H9 (cell line): ENCODE measurements around the gene UPK3B. TPM values are rescaled to one million over a fixed set of nuclear protein-coding genes. Genes with fewer than 3 reads are reported as not detected.
"Not testable (repeated sequence)": the region's sequence is repeated elsewhere in the genome, so short reads cannot be mapped to it uniquely, and the experiment has no call there.

Experiments
- DNase-seq: peaks from one replicate; pipeline ENCODE4 v3.0.0-alpha.2; 2017
- H2AFZ ChIP-seq: one replicate; pipeline ENCODE4 v1.6.1; 2013; ENCODE audit warnings: mild to moderate bottlenecking, low read length, control low read depth, moderate library complexity
- H2AK5ac ChIP-seq: 2 replicates; pipeline ENCODE4 v1.6.1; 2013; ENCODE audit warnings: low read length, control low read depth, mixed read lengths; ENCODE audit not compliant: insufficient read length
- H2BK120ac ChIP-seq: one replicate; pipeline ENCODE4 v1.6.1; 2013; ENCODE audit warnings: low read depth, mild to moderate bottlenecking, low read length, control low read depth, inconsistent platforms; ENCODE audit not compliant: poor library complexity, severe bottlenecking
- H2BK12ac ChIP-seq: 2 replicates; pipeline ENCODE4 v1.6.1; 2013; ENCODE audit warnings: low read length, control low read depth, mixed read lengths, low read depth; ENCODE audit not compliant: insufficient read length
- H2BK15ac ChIP-seq: 2 replicates; pipeline ENCODE4 v1.6.1; 2013; ENCODE audit warnings: low read depth, low read length, control low read depth
- H2BK20ac ChIP-seq: one replicate; pipeline ENCODE4 v1.6.1; 2013; ENCODE audit warnings: low read depth, mild to moderate bottlenecking, low read length, control low read depth, inconsistent platforms; ENCODE audit not compliant: poor library complexity, severe bottlenecking
- H2BK5ac ChIP-seq: 2 replicates; pipeline ENCODE4 v1.6.1; 2013; ENCODE audit warnings: low read length, control low read depth, mixed read lengths; ENCODE audit not compliant: insufficient read length
- H3K14ac ChIP-seq: 2 replicates; pipeline ENCODE4 v1.6.1; 2013; ENCODE audit warnings: low read length, control low read depth; ENCODE audit not compliant: insufficient read depth
- H3K18ac ChIP-seq: 2 replicates; pipeline ENCODE4 v1.6.1; 2013; ENCODE audit warnings: low read depth, mild to moderate bottlenecking, mixed read lengths, low read length, control low read depth; ENCODE audit not compliant: insufficient read length
- H3K23ac ChIP-seq: 2 replicates; pipeline ENCODE4 v1.6.1; 2013; ENCODE audit warnings: low read length, control low read depth, mixed read lengths, low read depth; ENCODE audit not compliant: insufficient read length
- H3K23me2 ChIP-seq: 2 replicates; pipeline ENCODE4 v1.6.1; 2013; ENCODE audit warnings: low read depth, mild to moderate bottlenecking, mixed read lengths, low read length, control low read depth; ENCODE audit not compliant: insufficient read length, poor library complexity, severe bottlenecking
- H3K27ac ChIP-seq: 2 replicates; pipeline ENCODE4 v1.5.1; 2013; ENCODE audit warnings: low read length, control low read depth, mixed read lengths, low read depth; ENCODE audit not compliant: insufficient read length
- H3K27me3 ChIP-seq: 2 replicates; pipeline ENCODE4 v1.6.1; 2013; ENCODE audit warnings: low read length, control low read depth, inconsistent platforms; ENCODE audit not compliant: insufficient read depth
- H3K4ac ChIP-seq: 2 replicates; pipeline ENCODE4 v1.6.1; 2013; ENCODE audit warnings: low read depth, mild to moderate bottlenecking, control low read depth, inconsistent platforms, low read length, moderate library complexity
- H3K4me1 ChIP-seq: 2 replicates; pipeline ENCODE4 v1.6.1; 2013; ENCODE audit warnings: low read length, control low read depth, inconsistent platforms; ENCODE audit not compliant: insufficient read depth
- H3K4me2 ChIP-seq: 2 replicates; pipeline ENCODE4 v1.6.1; 2013; ENCODE audit warnings: low read length, control low read depth, mixed read lengths; ENCODE audit not compliant: insufficient read length, insufficient read depth
- H3K56ac ChIP-seq: 2 replicates; pipeline ENCODE4 v1.6.1; 2013; ENCODE audit warnings: low read depth, mild to moderate bottlenecking, mixed read lengths, low read length, control low read depth; ENCODE audit not compliant: insufficient read length
- H3K79me1 ChIP-seq: 2 replicates; pipeline ENCODE4 v1.6.1; 2013; ENCODE audit warnings: low read depth, mild to moderate bottlenecking, moderate library complexity, low read length, control low read depth, inconsistent platforms; ENCODE audit not compliant: insufficient read depth, poor library complexity, severe bottlenecking
- H3K79me2 ChIP-seq: 2 replicates; pipeline ENCODE4 v1.6.1; 2013; ENCODE audit warnings: low read length, control low read depth, inconsistent platforms; ENCODE audit not compliant: insufficient read depth
- H3K9ac ChIP-seq: 2 replicates; pipeline ENCODE4 v1.6.1; 2013; ENCODE audit warnings: low read length, control low read depth, mixed read lengths; ENCODE audit not compliant: insufficient read length; ENCODE audit errors: extremely low read depth
- H3K9me3 ChIP-seq: one replicate; pipeline ENCODE4 v1.6.1; 2013; ENCODE audit warnings: low read depth, low read length, inconsistent platforms; ENCODE audit not compliant: control insufficient read depth
- H3T11ph ChIP-seq: one replicate; pipeline ENCODE4 v1.6.1; 2013; ENCODE audit warnings: mild to moderate bottlenecking, low read length, control low read depth, inconsistent platforms
- H4K20me1 ChIP-seq: one replicate; pipeline ENCODE4 v1.6.1; 2013; ENCODE audit not compliant: control insufficient read depth, insufficient read length, insufficient read depth
- H4K5ac ChIP-seq: 2 replicates; pipeline ENCODE4 v1.6.1; 2013; ENCODE audit warnings: low read depth, mild to moderate bottlenecking, mixed read lengths, low read length, control low read depth; ENCODE audit not compliant: insufficient read length
- H4K8ac ChIP-seq: replicated peaks from 2 replicates; pipeline ENCODE4 v1.6.1; 2013; ENCODE audit warnings: low read length, control low read depth, mixed read lengths, low read depth; ENCODE audit not compliant: insufficient read length
- H4K91ac ChIP-seq: 2 replicates; pipeline ENCODE4 v1.6.1; 2013; ENCODE audit warnings: low read depth, mild to moderate bottlenecking, moderate library complexity, mixed read lengths, low read length, control low read depth; ENCODE audit not compliant: insufficient read length
- H3K27ac Mint-ChIP-seq, 3 experiments: 2 replicates in 2 of 3; 3 replicates in 1 of 3; pipeline ENCODE4 v1.8.0; 2020 to 2021; ENCODE audit warnings: mixed read lengths in 3 of 3, mild to moderate bottlenecking in 1 of 3, moderate library complexity in 1 of 3
- H3K27me3 Mint-ChIP-seq: 2 replicates; pipeline ENCODE4 v1.8.0; 2021; ENCODE audit warnings: low read depth, mild to moderate bottlenecking, moderate library complexity, mixed read lengths
- H3K36me3 Mint-ChIP-seq, 3 experiments: 2 replicates in 2 of 3; 3 replicates in 1 of 3; pipeline ENCODE4 v1.8.0; 2020 to 2021; ENCODE audit warnings: low read depth in 3 of 3, mixed read lengths in 3 of 3; ENCODE audit not compliant: insufficient read depth in 1 of 3
- H3K4me1 Mint-ChIP-seq, 2 experiments: 2 replicates each; pipeline ENCODE4 v1.8.0; 2020; ENCODE audit warnings: mixed read lengths in 2 of 2
- H3K4me3 Mint-ChIP-seq, 2 experiments: 2 replicates in 1 of 2; 3 replicates in 1 of 2; pipeline ENCODE4 v1.8.0; 2020 to 2021; ENCODE audit warnings: mild to moderate bottlenecking in 2 of 2, mixed read lengths in 2 of 2, moderate library complexity in 1 of 2
- H3K9me3 Mint-ChIP-seq, 2 experiments: 2 replicates in 1 of 2; 3 replicates in 1 of 2; pipeline ENCODE4 v1.8.0; 2020; ENCODE audit warnings: mild to moderate bottlenecking in 2 of 2, mixed read lengths in 2 of 2, moderate library complexity in 1 of 2
- WGBS: extraction: QIAGEN DNeasy Blood & Tissue Kit; methylation state at CpG from one replicate; pipeline ENCODE4 v1.1.7; 2013; ENCODE audit warnings: missing lambda C conversion rate, low lambda C conversion rate, mixed read lengths; ENCODE audit not compliant: insufficient read length; ENCODE audit errors: extremely low coverage; 5-methylcytosine and 5-hydroxymethylcytosine counted together
- total RNA-seq: library from RNA; stranded (reverse); gene quantifications from 2 replicates; pipeline ENCODE4 v1.2.1, GENCODE V29; 2021

The UPK3B gene
- total RNA-seq, 1 experiment from 2014 or later, result 3.5 TPM

GRCh38 chr7:76561342-76561741 lies 51.0 kb downstream of the UPK3B start:
- H3K4me3 Mint-ChIP-seq, H2BK12ac ChIP-seq, H4K8ac ChIP-seq, H3K9ac ChIP-seq, H4K5ac ChIP-seq, H3K18ac ChIP-seq, H3K9me3 ChIP-seq, H3K27me3 ChIP-seq, H2BK120ac ChIP-seq, H2BK20ac ChIP-seq, H3K27ac Mint-ChIP-seq, H2AFZ ChIP-seq, H3K79me1 ChIP-seq, H3K4me1 Mint-ChIP-seq, H3K4ac ChIP-seq, H2BK15ac ChIP-seq, H2AK5ac ChIP-seq, H3K79me2 ChIP-seq, H4K20me1 ChIP-seq, H3K27ac ChIP-seq, H3K4me1 ChIP-seq, H3T11ph ChIP-seq, H3K14ac ChIP-seq, H3K4me2 ChIP-seq, DNase-seq, H3K23me2 ChIP-seq, H4K91ac ChIP-seq, H3K23ac ChIP-seq, H3K56ac ChIP-seq, H2BK5ac ChIP-seq, H3K27me3 Mint-ChIP-seq: not testable (repeated sequence)
- H3K9me3 Mint-ChIP-seq, result peaks cover 21 to 25% of the 10 kb centered on the region in 2 experiments
- H3K36me3 Mint-ChIP-seq, result peaks cover 33 to 36% (median 33%) of the 10 kb centered on the region in 3 experiments
- WGBS, result no CpG with 5 or more reads among the region's 3 CpGs

DNA sequence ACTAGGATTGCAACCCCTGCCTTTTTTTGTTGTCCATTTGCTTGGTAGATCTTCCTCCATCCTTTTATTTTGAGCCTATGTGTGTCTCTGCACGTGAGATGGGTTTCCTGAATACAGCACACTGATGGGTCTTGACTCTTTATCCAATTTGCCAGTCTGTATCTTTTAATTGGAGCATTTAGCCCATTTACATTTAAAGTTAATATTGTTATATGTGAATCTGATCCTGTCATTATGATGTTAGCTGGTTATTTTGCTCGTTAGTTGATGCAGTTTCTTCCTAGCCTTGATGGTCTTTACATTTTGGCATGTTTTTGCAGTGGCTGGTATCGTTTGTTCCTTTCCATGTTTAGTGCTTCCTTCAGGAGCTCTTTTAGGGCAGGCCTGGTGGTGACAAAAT lies 54.6 kb downstream of the UPK3B start:
- not testable (repeated sequence) for H4K5ac ChIP-seq, H3K23ac ChIP-seq, H3K56ac ChIP-seq, H3T11ph ChIP-seq, H4K8ac ChIP-seq, H3K27me3 ChIP-seq, H3K4ac ChIP-seq, H4K20me1 ChIP-seq, H3K4me3 Mint-ChIP-seq, H3K14ac ChIP-seq, H3K9ac ChIP-seq, H3K27ac ChIP-seq, H2AK5ac ChIP-seq, H2BK5ac ChIP-seq, H3K27ac Mint-ChIP-seq, H3K23me2 ChIP-seq, H2BK15ac ChIP-seq, H2BK12ac ChIP-seq, H3K4me1 Mint-ChIP-seq, H3K9me3 ChIP-seq, H4K91ac ChIP-seq, H3K4me2 ChIP-seq, H3K18ac ChIP-seq, DNase-seq, H3K4me1 ChIP-seq, H2BK20ac ChIP-seq, H3K79me2 ChIP-seq, H3K79me1 ChIP-seq, H3K27me3 Mint-ChIP-seq, H2AFZ ChIP-seq, H2BK120ac ChIP-seq
- peaks cover 38 to 48% (median 40%) of the 10 kb centered on the region in 3 experiments for H3K36me3 Mint-ChIP-seq
- peaks cover 35 to 39% of the 10 kb centered on the region in 2 experiments for H3K9me3 Mint-ChIP-seq
- no CpG with 5 or more reads among the region's 3 CpGs for WGBS
